Subcutaneous adipose tissue (tissue), 4 donors: ENCODE data around the gene SLC35C1. TPM values are rescaled to one million over a fixed set of nuclear protein-coding genes. Genes with fewer than 3 reads are reported as not detected.

Experiments used
- total RNA-seq, 4 donors: library from RNA; depleted of rRNA; stranded (reverse); fragments of >200 nt; gene quantifications; one replicate each; pipeline ENCODE4 v1.1.0, GENCODE V29; 2016
- TF ChIP-seq, protein P1 (sequence below): fragments of 450-650 bp; IDR thresholded peaks from one replicate; pipeline ENCODE4 v1.5.1; 2016; ENCODE audit warnings: low read depth, mild to moderate bottlenecking, control low read depth, antibody characterized with exemption, moderate library complexity

SLC35C1 gene
- total RNA-seq, 4 donors from 2014 or later: 49.5 to 96.7 (median 66.2) TPM

DNA sequence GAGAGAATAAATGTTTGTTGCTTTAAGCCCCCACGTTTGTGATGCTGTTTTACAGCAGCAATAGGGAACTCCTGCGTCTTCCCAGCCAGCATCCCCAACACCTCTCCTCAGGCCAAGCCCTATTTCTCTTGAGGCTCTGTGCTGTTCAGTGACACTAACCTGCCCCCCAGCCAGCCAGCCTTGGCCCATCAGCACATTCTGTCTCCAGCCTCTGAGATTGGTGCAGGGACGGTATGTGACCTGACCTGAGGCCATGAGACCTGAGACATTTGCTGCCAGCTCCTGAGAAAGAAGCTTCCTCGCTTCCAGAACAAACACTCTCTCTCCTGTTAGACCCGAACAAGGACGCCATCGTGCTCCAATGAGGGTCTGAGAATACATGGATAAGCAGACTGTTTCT, 38.5 kb upstream of the SLC35C1 start:
- TF ChIP-seq, protein P1, sequence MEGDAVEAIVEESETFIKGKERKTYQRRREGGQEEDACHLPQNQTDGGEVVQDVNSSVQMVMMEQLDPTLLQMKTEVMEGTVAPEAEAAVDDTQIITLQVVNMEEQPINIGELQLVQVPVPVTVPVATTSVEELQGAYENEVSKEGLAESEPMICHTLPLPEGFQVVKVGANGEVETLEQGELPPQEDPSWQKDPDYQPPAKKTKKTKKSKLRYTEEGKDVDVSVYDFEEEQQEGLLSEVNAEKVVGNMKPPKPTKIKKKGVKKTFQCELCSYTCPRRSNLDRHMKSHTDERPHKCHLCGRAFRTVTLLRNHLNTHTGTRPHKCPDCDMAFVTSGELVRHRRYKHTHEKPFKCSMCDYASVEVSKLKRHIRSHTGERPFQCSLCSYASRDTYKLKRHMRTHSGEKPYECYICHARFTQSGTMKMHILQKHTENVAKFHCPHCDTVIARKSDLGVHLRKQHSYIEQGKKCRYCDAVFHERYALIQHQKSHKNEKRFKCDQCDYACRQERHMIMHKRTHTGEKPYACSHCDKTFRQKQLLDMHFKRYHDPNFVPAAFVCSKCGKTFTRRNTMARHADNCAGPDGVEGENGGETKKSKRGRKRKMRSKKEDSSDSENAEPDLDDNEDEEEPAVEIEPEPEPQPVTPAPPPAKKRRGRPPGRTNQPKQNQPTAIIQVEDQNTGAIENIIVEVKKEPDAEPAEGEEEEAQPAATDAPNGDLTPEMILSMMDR: no peak

GRCh38 chr11:45768486-45768885, 36.5 kb upstream of the SLC35C1 start:
- TF ChIP-seq, protein P1: no peak

DNA sequence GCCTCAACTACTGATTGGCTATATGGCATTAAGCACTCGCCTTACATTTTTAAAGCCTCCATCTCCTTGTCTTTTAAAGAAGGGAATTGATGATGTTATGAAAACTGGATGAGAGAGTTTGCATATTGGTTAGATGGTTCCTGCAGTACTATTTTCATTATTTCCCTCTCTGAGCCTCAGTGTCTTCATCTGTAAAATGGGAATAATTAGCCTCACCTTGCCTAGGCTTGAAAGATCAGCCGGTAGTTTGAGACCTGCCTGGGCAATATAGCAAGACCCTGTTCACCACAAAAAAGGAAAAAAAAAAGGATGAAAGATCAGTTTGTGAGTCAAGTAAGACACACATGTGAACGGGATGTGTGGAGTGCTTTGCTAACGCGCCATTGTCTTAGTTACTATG, 35.0 kb upstream of the SLC35C1 start:
- TF ChIP-seq, protein P1: no peak

GRCh38 chr11:45771193-45771565, 33.8 kb upstream of the SLC35C1 start:
- TF ChIP-seq, protein P1: no peak

DNA sequence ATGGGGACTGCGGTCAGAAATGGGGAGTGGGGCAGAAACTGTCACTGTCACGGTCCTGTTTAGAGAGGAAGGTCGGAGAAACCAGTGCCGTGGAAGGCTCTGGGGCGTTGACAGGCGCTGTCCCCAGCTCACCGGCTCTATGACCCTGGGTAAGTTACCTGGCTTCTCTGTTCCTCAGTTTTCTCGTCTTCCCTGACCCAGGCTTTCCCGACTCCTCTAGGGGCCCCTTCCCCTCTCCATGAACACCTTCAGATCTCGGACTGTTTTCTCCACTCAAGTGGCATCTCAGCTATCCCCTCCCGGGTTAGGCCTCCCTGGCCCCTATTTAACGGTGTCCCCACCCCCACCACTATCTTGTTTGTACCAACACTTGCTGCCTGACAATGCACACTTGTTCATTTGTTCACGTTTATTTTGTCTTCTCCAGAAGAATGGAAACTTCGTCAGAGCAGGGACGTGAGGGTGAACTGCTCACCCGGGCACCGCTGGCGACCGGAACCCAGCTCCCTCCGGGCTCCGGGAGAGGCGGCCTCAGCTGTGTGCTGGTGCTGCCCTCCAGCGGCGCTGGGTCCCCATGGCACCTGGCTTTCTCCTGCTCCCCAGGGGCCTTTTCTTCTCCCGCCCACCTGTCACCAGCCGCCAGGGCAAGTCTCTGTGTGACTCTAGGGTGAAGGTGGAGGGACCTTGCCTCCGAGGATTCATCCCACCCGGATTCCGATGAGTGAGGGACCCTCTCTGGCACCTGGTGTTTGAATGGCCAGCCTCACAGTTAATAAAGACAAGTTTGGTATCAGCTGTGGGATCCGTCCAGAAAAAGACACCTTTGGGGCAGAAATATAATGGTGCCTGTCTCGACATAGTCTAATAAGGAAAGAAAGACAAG, 33.1 kb upstream of the SLC35C1 start:
- TF ChIP-seq, protein P1: no peak

DNA sequence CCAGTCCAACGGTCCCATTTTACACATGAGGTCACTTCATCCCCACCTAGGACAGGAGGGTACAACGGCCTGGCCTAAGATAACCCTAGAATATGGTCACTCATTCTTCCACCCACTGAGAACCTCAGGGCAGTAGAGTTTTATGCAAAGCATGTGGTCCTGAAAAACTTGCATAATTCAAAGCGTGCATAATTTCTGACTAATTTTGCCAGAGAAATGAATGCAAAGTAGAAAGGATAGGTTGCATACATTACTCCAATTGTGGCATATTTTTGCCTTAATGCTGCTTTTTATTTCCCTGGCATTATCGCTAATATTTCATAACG, 32.5 kb upstream of the SLC35C1 start:
- TF ChIP-seq, protein P1: no peak

GRCh38 chr11:45772986-45773785, 31.8 kb upstream of the SLC35C1 start:
- TF ChIP-seq, protein P1: no peak
